ENCODE data around the gene MTX1.

MTX1 gene

DNA sequence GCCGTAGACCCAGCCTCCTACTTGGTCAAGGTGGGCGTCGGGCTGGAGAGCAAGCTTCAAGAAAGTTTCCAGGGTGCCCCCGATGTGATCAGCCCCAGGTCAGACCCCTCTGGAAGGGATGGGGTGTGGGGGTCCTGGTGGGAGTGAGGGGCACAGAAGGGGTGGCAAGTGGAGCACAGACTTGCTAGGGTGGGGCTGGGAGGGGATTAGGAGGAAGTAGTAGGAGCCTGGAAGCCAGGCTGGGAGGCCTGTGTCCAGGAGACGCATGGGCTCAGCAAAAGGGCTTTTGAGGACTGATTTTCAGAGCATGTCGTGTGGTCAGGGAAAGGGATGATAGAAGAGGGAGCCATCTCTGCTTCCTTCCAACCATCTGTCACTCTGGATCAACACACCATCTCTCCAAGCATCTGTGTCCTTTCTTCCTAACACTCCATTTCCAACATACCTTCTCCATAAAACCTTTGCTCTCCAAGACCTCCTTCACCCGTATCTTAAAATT, 26.4 kb upstream of the MTX1 start:
- TF ChIP-seq, protein P1, sequence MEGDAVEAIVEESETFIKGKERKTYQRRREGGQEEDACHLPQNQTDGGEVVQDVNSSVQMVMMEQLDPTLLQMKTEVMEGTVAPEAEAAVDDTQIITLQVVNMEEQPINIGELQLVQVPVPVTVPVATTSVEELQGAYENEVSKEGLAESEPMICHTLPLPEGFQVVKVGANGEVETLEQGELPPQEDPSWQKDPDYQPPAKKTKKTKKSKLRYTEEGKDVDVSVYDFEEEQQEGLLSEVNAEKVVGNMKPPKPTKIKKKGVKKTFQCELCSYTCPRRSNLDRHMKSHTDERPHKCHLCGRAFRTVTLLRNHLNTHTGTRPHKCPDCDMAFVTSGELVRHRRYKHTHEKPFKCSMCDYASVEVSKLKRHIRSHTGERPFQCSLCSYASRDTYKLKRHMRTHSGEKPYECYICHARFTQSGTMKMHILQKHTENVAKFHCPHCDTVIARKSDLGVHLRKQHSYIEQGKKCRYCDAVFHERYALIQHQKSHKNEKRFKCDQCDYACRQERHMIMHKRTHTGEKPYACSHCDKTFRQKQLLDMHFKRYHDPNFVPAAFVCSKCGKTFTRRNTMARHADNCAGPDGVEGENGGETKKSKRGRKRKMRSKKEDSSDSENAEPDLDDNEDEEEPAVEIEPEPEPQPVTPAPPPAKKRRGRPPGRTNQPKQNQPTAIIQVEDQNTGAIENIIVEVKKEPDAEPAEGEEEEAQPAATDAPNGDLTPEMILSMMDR (IDR thresholded peaks at IDR 0.05; ENCODE audit: poor library complexity, severe bottlenecking): no peak
- H3K36me3 ChIP-seq (ENCODE audit: low read depth): peaks cover 28% of the 10 kb centered on the region
- no peak overlapping the region for H3K4me3 ChIP-seq (ENCODE audit: severe bottlenecking)
- no peaks in the 10 kb centered on the region for H3K4me1 ChIP-seq (ENCODE audit: insufficient read depth, poor library complexity, severe bottlenecking)
- no peaks in the 10 kb centered on the region for H3K9me3 ChIP-seq (ENCODE audit: severe bottlenecking)
- ATAC-seq (ENCODE audit: low read depth) (no peak), DNase-seq (ENCODE audit: low spot score) (no peak)
- H3K27ac ChIP-seq (ENCODE audit: poor library complexity, severe bottlenecking): no peak overlapping the region
- no peaks in the 10 kb centered on the region for H3K27me3 ChIP-seq (ENCODE audit: insufficient read depth, poor library complexity, severe bottlenecking)

DNA sequence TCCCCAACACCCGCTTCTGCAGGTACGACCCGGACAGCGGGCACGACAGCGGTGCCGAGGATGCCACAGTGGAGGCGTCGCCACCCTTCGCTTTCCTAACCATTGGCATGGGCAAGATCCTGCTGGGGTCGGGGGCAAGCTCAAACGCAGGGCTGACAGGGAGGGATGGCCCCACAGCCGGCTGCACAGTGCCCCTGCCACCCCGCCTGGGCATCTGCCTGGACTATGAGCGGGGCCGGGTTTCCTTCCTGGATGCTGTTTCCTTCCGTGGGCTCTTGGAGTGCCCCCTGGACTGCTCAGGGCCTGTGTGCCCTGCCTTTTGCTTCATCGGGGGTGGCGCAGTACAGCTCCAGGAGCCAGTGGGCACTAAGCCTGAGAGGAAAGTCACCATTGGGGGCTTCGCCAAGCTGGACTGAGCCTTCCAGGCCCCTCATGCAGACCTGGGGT, 24.7 kb upstream of the MTX1 start:
- no peak for DNase-seq (ENCODE audit: low spot score)

DNA sequence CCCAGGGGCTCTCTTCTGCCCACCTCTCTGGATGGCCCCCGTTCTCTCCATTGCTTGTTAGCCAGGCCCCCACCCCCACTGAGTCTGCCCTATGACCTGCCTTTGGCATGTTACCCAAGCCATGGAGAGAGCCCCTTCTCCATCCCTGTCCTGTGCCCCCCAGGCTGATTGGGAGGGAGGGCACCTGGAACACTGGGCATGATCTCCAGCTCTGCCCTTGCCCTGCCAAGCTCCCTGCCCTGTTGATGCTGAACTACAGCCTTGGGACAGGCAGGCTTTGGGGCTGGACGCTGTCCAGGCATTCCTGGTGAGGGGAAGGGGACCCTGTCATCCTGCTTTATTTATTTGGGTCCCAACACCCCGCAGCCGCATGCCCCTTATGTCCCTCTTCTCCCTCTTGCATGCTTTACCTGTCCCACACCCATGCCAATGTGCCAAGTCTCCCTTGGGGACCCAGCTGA, 24.1 kb upstream of the MTX1 start:
- Histone ChIP-seq H3K27ac (ENCODE audit: poor library complexity, severe bottlenecking) (no peak overlapping the region), H3K4me1 (ENCODE audit: insufficient read depth, poor library complexity, severe bottlenecking) (no peaks in the 10 kb centered on the region), H3K27me3 (ENCODE audit: insufficient read depth, poor library complexity, severe bottlenecking) (no peaks in the 10 kb centered on the region), H3K9me3 (ENCODE audit: severe bottlenecking) (no peaks in the 10 kb centered on the region), H3K4me3 (ENCODE audit: severe bottlenecking) (no peak overlapping the region), H3K36me3 (ENCODE audit: low read depth) (peaks cover 16% of the 10 kb centered on the region)
- DNase-seq (ENCODE audit: low spot score) (no peak), ATAC-seq (ENCODE audit: low read depth) (no peak)
- TF ChIP-seq, protein P1 (IDR thresholded peaks at IDR 0.05; ENCODE audit: poor library complexity, severe bottlenecking): no peak

More for the DNA sequence above, 24.7 kb upstream of the MTX1 start:
- no peak overlapping the region for H3K27ac ChIP-seq (ENCODE audit: poor library complexity, severe bottlenecking)
- ATAC-seq (ENCODE audit: low read depth): no peak; the same call in 2 of the 3 replicates
- peaks cover 22% of the 10 kb centered on the region for H3K36me3 ChIP-seq (ENCODE audit: low read depth)
- H3K27me3 ChIP-seq (ENCODE audit: insufficient read depth, poor library complexity, severe bottlenecking): no peaks in the 10 kb centered on the region
- H3K4me3 ChIP-seq (ENCODE audit: severe bottlenecking): no peak overlapping the region
- TF ChIP-seq, protein P1 (IDR thresholded peaks at IDR 0.05; ENCODE audit: poor library complexity, severe bottlenecking): no peak
- no peaks in the 10 kb centered on the region for H3K4me1 ChIP-seq (ENCODE audit: insufficient read depth, poor library complexity, severe bottlenecking)
- H3K9me3 ChIP-seq (ENCODE audit: severe bottlenecking): no peaks in the 10 kb centered on the region

DNA sequence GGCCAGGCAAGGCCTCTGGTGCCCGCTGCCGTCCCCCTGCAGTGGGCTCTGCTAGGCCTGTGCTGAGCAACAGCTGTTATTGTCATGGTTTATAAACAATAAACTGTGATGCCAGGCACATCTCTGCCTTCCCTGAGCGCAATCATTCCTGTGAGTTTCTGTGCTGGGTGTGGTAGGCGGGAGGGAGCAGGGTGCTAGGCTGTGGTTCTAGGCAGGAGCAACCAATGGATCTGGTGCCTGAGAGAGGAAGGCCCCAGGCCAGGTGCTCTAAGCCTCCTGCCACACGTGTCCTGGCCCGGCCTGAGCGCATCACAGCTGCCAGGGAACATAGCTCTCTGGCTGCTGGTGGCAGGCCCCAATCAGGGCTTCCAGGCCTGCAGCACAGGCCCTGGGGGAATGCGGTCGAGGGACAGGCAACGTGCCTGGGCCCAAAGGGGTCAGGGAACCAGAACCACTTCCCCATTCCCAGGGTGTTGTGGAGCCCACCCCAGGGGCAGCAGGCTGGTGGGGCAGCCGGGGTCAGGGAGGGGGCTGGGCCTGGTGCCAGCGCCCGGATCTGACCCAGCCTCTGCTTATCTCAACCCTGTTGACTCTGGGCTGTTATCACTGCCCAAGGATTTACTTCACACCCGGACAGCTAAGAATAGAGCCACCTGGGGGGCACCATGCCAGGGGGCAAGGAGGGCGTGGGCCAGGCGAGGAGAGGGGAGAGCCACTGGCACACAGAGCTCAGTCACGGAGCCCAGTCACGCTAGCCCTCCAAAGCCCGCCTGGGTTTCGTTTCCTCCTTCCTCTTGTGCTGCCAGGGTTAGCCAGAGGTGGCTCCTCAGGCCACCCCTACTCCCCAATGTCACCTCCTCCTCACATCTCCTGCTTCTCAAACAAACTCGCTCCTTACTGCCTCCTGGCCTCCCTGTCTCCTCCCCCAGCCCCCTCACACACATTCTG, 23.4 kb upstream of the MTX1 start:
- no peaks in the 10 kb centered on the region for H3K9me3 ChIP-seq (ENCODE audit: severe bottlenecking)
- no peaks in the 10 kb centered on the region for H3K4me1 ChIP-seq (ENCODE audit: insufficient read depth, poor library complexity, severe bottlenecking)
- TF ChIP-seq, protein P1 (IDR thresholded peaks at IDR 0.05; ENCODE audit: poor library complexity, severe bottlenecking): no peak
- no peak overlapping the region for H3K27ac ChIP-seq (ENCODE audit: poor library complexity, severe bottlenecking)
- H3K4me3 ChIP-seq (ENCODE audit: severe bottlenecking): no peak overlapping the region
- ATAC-seq (ENCODE audit: low read depth) (peak; percentile 22; the same call in 2 of the 3 replicates), DNase-seq (ENCODE audit: low spot score) (no peak)
- no peaks in the 10 kb centered on the region for H3K27me3 ChIP-seq (ENCODE audit: insufficient read depth, poor library complexity, severe bottlenecking)
- peaks cover 8% of the 10 kb centered on the region for H3K36me3 ChIP-seq (ENCODE audit: low read depth)

DNA sequence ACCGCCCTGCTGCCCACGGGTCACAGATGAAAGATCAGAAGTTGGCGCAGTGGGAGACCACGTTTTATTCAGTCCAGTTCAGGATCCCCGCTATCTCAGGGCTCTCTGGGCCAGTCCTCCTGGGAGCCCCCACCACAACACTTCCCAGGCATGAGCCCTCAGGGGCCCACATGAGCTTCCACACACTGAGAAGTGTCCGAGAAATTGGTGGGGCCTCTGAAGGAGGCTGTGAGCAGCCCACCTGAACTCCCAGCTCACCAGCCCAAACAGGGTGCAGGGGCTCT, 22.8 kb upstream of the MTX1 start:
- ATAC-seq (ENCODE audit: low read depth) (no peak), DNase-seq (ENCODE audit: low spot score) (no peak)
- Histone ChIP-seq H3K27ac (ENCODE audit: poor library complexity, severe bottlenecking) (no peak overlapping the region), H3K9me3 (ENCODE audit: severe bottlenecking) (no peaks in the 10 kb centered on the region), H3K27me3 (ENCODE audit: insufficient read depth, poor library complexity, severe bottlenecking) (no peaks in the 10 kb centered on the region), H3K4me3 (ENCODE audit: severe bottlenecking) (no peak overlapping the region), H3K4me1 (ENCODE audit: insufficient read depth, poor library complexity, severe bottlenecking) (no peaks in the 10 kb centered on the region), H3K36me3 (ENCODE audit: low read depth) (peaks cover 2% of the 10 kb centered on the region)
- TF ChIP-seq, protein P1 (IDR thresholded peaks at IDR 0.05; ENCODE audit: poor library complexity, severe bottlenecking): no peak
